ENCODE results near the gene AADAC. TPM values are rescaled to one million over a fixed set of nuclear protein-coding genes. Genes with fewer than 3 reads are reported as not detected.
A peak's percentile ranks its signal among the peaks of the same experiment; 100 is the strongest.
"Not testable (repeated sequence)": the region's sequence is repeated elsewhere in the genome, so short reads cannot be mapped to it uniquely, and the experiment has no call there.

AADAC gene
- total RNA-seq, 2 donors from 2014 or later, result 7.3 to 8.0 TPM

GRCh38 chr3:151788401-151788800 is 25.5 kb upstream of the AADAC start:
- Histone ChIP-seq H3K27ac (no peak overlapping the region), H3K36me3 (replicated peaks in 1 of 2; ENCODE audit: insufficient read depth in 1 of 2, low read depth in 2 of 2) (no peaks in the 10 kb centered on the region), H3K4me3 (no peak overlapping the region), H3K4me1 (peaks cover 32% of the 10 kb centered on the region), H3K9me3 (no peaks in the 10 kb centered on the region), H3K27me3 (no peaks in the 10 kb centered on the region)
- ATAC-seq (no peak), DNase-seq (no peak)
- TF ChIP-seq, protein P1, sequence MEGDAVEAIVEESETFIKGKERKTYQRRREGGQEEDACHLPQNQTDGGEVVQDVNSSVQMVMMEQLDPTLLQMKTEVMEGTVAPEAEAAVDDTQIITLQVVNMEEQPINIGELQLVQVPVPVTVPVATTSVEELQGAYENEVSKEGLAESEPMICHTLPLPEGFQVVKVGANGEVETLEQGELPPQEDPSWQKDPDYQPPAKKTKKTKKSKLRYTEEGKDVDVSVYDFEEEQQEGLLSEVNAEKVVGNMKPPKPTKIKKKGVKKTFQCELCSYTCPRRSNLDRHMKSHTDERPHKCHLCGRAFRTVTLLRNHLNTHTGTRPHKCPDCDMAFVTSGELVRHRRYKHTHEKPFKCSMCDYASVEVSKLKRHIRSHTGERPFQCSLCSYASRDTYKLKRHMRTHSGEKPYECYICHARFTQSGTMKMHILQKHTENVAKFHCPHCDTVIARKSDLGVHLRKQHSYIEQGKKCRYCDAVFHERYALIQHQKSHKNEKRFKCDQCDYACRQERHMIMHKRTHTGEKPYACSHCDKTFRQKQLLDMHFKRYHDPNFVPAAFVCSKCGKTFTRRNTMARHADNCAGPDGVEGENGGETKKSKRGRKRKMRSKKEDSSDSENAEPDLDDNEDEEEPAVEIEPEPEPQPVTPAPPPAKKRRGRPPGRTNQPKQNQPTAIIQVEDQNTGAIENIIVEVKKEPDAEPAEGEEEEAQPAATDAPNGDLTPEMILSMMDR (IDR thresholded peaks at IDR 0.05), result no peak
- WGBS, 2 donors, result 47 to 56% methylated on average over 2 of the region's 2 CpGs
- intact Hi-C loops (cut with DNase I), result no loop called here

- H3K9me3 ChIP-seq, result no peaks in the 10 kb centered on the region
- ATAC-seq, result peak; percentile 71
- intact Hi-C loops (cut with DNase I), result no loop called here
- H3K36me3 ChIP-seq (replicated peaks in 1 of 2; ENCODE audit: insufficient read depth in 1 of 2, low read depth in 2 of 2), result no peaks in the 10 kb centered on the region
- no peak overlapping the region for H3K4me3 ChIP-seq
- WGBS, 2 donors, result 24 to 30% methylated on average over 1 of the region's 1 CpG
- no peaks in the 10 kb centered on the region for H3K27me3 ChIP-seq
- no peak for TF ChIP-seq POLR2A (IDR thresholded peaks at IDR 0.05)
- TF ChIP-seq, protein P1 (IDR thresholded peaks at IDR 0.05), result no peak
- H3K4me1 ChIP-seq, result peaks cover 46% of the 10 kb centered on the region
- DNase-seq, result no peak
- H3K27ac ChIP-seq, result peak overlapping the region in 3 of 4 donors; percentile 61 to 74 (median 65)
These were observed 24.0 kb upstream of the AADAC start for GRCh38 chr3:151789853-151790463.

DNA sequence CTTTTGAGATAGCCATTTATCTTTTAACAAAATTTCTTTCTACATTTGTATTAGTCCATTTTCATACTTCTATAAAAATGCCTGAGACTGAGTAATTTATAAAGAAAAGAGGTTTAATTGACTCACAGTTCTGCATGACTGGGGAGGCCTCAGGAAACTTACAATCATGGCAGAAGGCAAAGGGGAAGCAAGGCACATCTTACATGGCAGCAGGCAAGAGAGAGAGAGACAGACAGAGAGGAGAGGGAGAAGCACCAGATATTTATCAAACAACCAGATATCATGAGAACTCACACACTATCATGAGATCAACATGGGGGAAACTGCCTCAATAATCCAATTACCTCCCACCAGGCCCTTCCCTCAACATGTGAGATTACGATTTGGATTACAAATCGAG is 23.2 kb upstream of the AADAC start:
- H3K9me3 ChIP-seq; H3K27me3 ChIP-seq; H3K36me3 ChIP-seq (replicated peaks in 1 of 2; ENCODE audit: insufficient read depth in 1 of 2, low read depth in 2 of 2); ATAC-seq; DNase-seq; intact Hi-C loops (cut with DNase I); H3K4me3 ChIP-seq: not testable (repeated sequence)
- Histone ChIP-seq H3K4me1 (peaks cover 46% of the 10 kb centered on the region), H3K27ac (peak overlapping the region in 3 of 4 donors; percentile 61 to 74 (median 65))
- WGBS, 2 donors, result 89 to 91% methylated on average over 2 of the region's 2 CpGs

GRCh38 chr3:151792411-151792810 is 21.5 kb upstream of the AADAC start:
- intact Hi-C loops (cut with DNase I), result no loop called here
- no peaks in the 10 kb centered on the region for H3K27me3 ChIP-seq
- DNase-seq (peak in 1 of 4 donors; percentile 54), ATAC-seq (peak; percentile 89)
- peak overlapping the region; percentile 52 to 74 (median 64) for H3K27ac ChIP-seq
- TF ChIP-seq, protein P1 (IDR thresholded peaks at IDR 0.05), result no peak
- TF ChIP-seq POLR2A (IDR thresholded peaks at IDR 0.05), result no peak
- no peaks in the 10 kb centered on the region for H3K9me3 ChIP-seq
- H3K4me3 ChIP-seq, result no peak overlapping the region
- no peaks in the 10 kb centered on the region for H3K36me3 ChIP-seq (replicated peaks in 1 of 2; ENCODE audit: insufficient read depth in 1 of 2, low read depth in 2 of 2)
- H3K4me1 ChIP-seq, result peaks cover 46% of the 10 kb centered on the region
- 62 to 69% methylated on average over 2 of the region's 2 CpGs for WGBS, 2 donors

DNA sequence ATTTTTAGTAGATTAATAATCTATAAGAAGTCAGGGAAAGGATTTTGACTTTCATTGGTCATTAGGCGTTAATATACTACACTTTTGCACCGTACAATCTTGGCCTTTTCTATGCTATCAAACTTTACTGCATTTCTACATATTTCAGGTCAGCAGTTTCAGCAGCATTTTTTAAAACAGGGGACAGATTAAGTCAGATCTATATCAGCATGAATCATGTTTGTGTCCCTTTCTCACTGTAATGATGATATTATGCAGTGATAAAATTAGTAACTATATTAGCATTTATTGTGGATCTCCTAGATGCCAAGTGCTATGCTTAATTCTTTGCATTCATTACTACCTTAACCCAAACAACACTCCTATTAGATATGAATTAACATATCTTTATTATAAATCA is 20.3 kb upstream of the AADAC start:
- 50 to 66% methylated on average over 2 of the region's 2 CpGs for WGBS, 2 donors
- no peaks in the 10 kb centered on the region for H3K27me3 ChIP-seq

More for the DNA sequence above, 20.3 kb upstream of the AADAC start:
- intact Hi-C loops (cut with DNase I), result no loop called here
- Histone ChIP-seq H3K9me3 (no peaks in the 10 kb centered on the region), H3K36me3 (replicated peaks in 1 of 2; ENCODE audit: insufficient read depth in 1 of 2, low read depth in 2 of 2) (no peaks in the 10 kb centered on the region), H3K27ac (peak overlapping the region in 3 of 4 donors; percentile 20 to 74 (median 51)), H3K4me1 (peaks cover 42% of the 10 kb centered on the region), H3K4me3 (no peak overlapping the region)
- ATAC-seq (no peak), DNase-seq (no peak)
- TF ChIP-seq, protein P1 (IDR thresholded peaks at IDR 0.05), result no peak
- no peak for TF ChIP-seq POLR2A (IDR thresholded peaks at IDR 0.05)
